OCI-M2 (cell line): ENCODE measurements around the gene PHLPP1.
"Not testable (repeated sequence)": the region's sequence is repeated elsewhere in the genome, so short reads cannot be mapped to it uniquely, and the experiment has no call there.

Source experiments
- DNase-seq: peaks from one replicate; lab custom pipeline; 2025; ENCODE audit not compliant: unreplicated experiment; lab: John Stamatoyannopoulos, UW

Gene PHLPP1

DNA sequence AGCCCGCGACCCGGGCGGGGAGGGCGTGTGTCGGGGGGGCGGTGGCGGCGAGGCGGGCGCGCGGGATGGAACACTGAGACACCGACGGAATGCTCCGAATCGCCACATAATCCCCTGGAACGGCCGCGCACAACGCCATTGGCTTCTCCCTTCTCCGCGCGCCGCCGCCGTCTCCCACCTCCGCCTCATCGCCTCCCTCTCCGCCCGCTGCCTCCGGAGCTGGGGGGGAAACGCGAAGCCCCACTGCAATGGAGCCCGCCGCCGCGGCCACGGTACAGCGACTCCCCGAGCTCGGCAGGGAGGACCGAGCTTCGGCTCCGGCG, at the start of gene PHLPP1:
PHLPP1 (plus strand) TSS at position 106 of the 323 bp plus-strand sequence; CDS start at position 249, 143 bp downstream.
- no peak for DNase-seq

DNA sequence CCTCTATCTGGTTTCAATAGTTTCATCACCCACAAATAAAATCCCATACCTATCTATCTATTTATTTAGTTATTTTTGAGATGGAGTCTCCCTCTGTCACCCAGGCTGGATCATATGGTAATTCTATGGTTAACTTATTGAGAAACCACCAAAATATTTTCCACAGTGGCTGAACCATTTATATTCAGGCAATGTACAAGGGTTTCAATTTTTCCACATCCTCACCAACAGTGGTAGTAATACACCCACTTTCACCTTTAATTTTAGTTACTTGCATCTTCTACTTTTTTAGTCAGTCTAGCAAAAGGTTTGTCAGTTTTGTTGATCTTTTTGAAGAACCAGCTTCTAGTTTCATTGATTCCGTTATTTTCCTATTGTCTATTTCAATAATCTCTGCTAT, 46.1 kb upstream of the PHLPP1 start:
- DNase-seq: no peak

DNA sequence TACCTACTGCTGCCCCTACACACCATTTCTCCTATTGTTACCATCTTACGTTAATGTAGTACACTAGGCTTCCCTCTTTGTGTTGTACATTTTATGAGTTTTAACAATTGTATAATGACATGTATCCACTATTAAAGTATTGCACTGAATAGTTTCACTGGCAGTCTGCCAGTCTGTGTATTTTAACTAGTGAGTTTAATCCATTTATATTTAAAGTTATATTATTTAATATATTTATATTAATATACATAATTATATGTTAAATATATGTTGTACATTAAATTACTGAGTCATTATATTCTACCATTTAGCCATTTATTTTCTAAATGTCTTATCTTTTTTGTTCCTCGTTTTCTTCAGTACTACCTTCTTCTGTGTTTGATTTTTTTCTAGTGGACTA, 44.8 kb upstream of the PHLPP1 start:
- DNase-seq: no peak

DNA sequence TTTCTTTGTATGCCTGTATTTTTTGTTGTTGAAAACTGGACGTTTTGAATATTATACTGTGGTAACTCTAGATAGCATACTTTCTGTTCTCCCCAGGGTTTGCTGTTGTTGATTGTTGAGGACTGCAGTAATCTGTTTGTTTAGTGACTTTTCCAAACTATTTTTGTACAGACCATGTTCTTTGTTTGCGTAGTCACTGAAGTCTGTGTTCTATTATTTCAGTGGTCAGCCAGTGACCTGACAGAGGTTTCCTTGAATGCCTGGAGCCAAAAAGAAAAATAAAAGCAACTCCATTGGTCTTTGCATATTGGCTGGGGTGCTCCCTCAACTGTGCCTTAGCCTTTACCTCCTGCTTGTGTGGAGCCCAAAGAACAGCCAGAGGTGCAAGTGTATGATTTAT, 42.7 kb upstream of the PHLPP1 start:
- DNase-seq: no peak

DNA sequence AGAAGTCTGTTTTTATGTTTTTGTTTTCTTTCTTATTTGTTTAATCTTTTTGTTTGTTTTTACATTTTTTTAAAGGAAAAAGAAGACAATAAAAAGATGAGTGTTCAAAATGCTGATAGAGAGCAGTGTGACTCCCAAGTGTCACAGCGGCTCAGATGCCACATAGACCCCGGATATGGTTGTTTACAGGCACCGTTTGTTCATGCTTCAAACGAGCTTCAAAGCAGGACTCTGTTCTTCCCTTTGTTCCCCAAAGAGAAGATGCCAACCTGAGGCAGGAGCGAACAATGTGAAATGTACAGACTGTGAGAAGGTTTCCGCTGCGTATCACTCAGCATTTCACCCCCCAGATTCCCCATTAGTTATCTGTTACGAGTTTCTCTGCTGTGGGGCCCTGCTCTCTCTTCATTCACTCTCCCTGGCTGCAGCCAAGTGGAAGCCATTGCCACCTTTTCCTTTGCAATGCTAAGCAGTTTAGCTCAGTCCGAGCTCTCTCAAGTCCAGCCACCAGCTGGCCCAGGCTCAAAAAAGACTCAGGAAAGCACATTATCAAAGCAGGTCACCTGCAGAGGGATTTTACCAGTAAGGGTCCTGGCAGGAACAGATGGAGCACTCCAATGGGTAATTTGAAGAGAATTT, 36.4 kb upstream of the PHLPP1 start:
- no peak for DNase-seq

DNA sequence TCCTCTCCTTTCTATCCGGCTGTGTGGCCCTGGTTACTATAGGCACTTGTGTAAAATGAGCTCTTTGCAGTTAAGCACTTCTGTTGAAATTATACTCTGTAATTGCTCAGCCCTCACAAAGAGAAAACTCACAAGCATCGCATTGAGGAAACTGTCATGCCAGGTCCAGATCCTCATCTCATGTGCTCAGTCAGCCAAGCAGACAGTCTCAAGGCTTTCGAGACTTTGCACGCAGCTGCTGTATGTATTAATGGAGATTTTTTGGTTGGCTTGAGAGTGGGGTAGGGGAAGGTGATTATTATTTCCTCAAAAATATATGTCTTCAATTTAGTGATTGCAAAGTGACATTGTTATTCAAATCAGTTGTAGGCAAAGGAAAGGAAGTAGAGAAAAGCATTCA, 33.0 kb upstream of the PHLPP1 start:
- no peak for DNase-seq

DNA sequence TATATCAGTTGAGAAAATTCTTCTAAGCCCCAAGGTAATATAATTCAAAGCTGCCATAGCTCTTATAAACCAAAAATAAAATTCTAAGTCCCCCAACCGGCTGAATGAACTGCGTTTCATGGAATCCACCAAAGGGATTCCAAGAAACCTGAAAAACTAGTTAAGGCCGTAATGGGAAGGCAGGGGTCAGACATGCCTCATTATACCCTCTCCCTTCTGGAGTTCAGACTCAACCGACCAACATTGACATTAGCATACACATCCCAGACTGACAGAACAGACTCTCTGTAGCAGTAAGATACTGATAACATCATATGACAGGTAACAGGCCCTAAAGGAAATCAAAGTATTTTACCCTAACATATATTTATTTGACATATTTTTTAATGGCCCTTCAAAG, 31.4 kb upstream of the PHLPP1 start:
- no peak for DNase-seq

DNA sequence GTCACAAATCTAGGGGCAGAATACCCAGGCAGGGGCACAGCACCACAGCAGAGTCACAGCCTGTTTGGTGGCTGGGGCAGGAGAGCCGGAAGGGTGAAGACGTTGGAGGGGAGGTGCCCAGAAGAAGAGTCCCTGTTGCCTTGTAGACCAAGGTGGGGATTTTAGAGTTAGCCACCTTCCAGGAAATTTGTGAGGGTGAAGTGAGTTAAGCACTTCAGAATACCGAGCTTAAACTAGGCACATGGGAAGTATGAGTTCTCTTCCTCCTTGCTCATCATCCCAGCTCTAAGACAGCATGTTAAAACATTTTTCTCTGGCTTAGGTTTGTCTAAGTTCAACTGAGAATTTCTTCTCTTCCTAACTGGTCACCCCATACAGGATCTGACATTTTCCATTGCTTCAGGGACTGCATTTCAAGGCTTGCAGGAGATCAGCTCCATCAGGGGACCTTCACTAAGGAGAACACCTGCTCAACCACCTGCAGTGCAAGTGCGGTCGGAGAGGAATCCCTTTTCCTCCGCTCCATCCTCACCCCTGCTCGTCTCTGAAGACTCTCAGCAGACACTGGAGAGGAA, 26.5 kb upstream of the PHLPP1 start:
- DNase-seq: no peak

DNA sequence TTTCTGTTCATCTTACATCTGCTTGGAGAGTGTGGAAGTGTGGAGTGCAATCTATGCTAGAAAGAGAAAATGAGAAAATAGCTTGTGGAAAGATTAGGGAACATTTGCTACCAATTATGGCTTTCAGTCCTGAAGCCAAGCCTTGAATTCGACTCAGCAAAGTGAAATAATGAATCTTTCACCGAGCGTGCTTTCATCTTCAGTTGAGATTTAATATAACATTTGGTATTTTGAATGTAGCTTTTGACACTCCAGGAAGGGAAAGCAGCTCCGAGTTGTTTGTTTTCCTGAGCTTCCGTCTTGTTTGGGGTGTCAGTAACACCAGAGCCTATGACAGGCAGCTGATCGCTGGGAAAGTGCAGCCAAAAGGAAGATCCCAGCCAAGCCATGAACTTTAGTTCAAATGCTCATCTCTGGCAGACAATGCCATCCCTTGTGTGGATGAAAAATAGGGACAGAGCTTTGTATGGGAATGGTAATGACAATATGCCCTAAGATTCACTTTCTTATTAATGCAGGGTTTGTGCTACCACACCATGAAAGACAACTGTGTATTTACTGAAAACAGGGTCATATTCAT, 25.0 kb upstream of the PHLPP1 start:
- DNase-seq: no peak

DNA sequence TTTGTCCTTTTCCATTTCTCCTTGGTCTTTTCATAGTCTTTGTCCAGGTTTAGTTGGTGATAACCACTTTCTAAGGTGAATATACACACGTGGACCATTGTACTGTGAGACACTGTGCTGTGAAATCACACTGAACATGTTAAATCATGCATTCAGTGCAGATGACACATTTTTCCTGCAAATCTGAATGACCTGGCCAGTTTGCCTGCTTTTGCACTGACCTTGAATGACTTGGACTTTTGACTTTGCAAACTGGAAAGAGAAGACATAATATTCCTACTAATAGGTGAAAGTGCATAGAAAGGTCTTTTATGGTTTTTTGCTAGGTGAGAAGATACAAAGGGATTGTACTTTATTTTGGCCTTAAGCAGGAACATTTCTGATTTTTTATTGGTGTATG, 21.7 kb upstream of the PHLPP1 start:
- DNase-seq: no peak

DNA sequence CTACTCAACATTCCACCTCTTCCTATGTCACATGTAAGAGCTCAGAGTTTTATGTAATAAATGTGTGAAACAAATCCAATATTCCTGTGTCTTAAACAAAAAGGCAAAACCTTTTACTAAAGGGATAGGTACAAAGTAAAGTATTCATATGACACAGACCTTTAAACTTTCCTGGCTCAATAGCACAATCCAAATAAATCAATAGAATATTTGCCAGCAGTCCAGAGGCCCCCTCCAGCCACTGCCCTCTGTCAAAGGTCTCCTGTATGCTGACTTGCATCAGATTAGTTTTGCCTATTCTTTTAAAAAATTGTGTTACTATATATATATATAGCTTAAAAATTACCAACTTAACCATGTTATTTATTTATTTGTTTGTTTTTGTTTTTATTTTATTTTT, 17.7 kb upstream of the PHLPP1 start:
- DNase-seq: no peak

DNA sequence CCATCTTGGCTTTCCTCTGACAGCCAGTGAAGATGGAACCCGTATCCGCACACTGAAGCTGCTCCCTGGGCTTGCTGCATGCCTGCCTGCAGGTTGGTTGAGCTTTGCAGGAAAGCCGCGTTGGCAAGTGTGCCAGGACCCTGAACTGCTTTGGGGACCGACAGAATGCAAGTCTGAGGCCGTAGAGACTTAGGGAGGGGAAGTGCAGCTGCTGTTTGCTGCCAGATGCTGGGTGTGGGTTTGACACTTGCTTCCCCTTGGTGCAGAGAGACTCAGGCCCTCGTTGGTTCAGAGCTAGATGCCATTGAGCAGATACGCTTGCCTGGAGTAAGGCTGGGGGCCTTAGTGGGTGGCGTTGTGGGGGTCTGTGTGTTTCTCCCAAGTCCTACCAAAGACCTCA, 13.1 kb upstream of the PHLPP1 start:
- no peak for DNase-seq

DNA sequence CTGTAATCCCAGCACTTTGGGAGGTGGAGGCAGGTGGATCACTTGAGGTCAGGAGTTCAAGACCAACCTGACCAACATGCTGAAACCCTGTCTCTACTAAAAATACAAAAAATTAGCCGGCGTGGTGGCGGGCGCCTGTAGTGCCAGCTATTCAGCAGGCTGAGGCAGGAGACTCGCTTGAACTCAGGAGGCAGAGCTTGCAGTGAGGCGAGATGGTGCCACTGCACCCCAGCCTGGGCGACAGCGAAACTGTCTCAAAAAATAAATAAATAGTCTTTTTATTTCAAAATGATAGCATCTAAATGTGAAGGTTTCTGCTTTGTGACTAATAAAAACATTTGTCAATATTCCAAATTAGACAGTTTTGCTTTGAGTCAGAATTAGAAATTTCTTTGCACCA, 8.5 kb upstream of the PHLPP1 start:
- not testable (repeated sequence) for DNase-seq

DNA sequence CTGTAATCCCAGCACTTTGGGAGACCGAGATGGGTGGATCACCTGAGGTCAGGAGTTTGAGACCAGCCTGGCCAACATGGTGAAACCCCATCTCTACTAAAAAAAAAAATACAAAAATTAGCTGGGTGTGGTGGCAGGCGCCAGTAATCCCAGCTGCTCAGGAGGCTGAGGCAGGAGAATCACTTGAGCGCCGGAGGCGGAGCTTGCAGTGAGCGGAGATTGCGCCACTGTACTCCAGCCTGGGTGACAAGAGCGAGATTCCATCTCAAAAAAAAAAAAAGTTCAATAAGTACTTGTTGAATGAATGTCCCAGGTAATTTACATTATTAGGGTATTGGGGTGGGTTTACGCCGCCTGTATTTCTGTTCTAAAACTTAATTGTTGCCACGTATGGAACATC, 5.4 kb upstream of the PHLPP1 start:
- not testable (repeated sequence) for DNase-seq

DNA sequence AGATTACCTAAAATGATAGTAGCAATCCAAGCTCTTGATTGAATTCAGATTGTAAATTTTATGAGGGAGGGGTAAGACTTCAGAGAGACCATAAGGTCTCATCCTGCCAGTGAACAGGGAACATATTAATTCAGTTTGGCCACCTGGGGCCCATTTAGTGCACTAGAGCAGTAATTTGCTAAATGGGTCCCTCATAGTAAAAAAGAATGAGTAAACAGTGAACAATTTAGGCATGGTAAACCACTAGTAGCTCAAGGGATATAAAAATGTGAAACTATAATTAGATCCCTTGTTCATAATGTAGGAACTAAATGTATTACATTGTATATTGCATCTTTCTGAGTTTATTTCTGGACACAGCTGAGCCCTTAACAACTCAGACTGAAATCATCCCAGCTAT, 4.9 kb upstream of the PHLPP1 start:
- no peak for DNase-seq

DNA sequence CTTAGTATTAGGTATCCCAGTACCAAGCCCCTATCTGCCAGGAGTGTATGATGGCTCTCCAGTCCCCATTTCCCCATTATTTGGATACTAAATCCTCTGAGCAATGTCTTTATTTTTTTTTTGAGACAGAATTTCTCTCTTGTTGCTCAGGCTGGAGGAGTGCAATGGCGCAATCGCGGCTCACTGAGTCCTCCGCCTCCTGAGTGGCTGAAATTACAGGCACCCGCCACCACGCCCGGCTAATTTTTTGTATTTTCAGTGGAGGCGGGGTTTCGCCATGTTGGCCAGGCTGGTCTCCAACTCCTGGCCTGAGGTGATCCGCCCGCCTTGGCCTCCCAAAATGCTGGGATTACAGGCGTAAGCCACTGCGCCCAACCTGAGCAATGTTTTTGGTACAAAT, 3.6 kb upstream of the PHLPP1 start:
- DNase-seq: no peak

DNA sequence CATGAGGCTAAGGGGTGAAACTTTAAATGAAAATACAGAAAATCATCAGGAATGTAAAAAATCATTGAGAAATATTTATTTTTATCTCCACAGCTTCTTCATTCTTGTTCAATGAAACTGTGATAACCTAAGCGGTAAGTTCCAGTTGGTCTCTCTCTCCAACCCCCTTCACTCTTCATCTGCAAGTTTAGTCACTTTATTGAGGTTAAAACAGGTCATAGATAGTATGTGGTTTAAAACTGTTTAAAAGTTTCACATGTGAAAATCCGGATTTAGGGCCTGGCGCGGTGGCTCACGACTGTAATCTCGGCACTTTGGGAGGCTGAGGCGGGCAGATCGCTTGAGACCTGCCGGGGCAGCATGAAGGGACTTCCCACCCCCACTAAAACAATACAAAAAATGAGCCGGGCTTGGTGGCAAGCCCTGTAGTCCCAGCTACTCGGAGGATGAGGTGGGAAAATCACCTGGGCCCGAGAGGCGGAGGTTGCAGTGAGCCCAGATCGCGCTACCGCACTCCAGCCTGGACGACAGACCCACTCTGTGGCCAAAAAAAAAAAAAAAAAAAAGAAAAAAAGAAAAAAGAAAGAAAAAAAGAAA, 1.6 kb upstream of the PHLPP1 start:
- no peak for DNase-seq

DNA sequence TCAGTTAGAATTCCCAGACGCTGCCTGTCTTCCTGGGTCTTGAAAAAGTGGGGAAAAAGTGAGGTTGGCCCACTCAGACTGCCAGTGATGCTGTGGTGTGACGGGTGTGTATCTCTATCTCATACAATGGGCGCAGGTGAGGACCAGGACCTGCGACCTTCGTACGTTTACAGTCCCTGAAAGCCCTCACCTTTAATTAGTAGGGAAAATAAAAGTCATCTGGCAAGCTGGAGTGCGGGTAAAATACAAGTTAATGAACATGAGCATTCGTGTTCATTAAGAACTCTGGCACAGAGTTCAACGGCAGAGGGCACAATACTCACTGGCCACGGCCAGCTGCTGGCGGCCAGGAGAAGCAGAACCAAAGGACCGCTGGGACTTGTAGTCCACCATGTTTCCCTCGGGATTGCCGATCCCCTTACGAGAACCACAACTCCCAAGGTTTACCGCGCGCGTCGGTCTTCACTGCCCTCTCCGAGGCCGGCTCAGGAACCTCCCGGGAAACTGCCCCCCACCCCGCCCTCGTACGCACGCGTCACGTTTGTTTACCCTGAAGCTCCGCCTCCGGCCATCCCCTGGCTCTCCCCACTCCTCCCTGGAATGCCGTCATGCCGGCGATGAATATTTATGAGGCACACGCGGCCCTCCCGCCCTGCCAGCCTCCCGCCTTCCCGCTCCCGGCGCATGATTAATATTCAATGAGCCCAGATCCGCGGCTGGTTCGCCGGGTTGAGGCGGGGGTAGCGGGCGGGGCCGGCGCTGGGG, 488 bp upstream of the PHLPP1 start:
- peak; percentile 76 for DNase-seq

DNA sequence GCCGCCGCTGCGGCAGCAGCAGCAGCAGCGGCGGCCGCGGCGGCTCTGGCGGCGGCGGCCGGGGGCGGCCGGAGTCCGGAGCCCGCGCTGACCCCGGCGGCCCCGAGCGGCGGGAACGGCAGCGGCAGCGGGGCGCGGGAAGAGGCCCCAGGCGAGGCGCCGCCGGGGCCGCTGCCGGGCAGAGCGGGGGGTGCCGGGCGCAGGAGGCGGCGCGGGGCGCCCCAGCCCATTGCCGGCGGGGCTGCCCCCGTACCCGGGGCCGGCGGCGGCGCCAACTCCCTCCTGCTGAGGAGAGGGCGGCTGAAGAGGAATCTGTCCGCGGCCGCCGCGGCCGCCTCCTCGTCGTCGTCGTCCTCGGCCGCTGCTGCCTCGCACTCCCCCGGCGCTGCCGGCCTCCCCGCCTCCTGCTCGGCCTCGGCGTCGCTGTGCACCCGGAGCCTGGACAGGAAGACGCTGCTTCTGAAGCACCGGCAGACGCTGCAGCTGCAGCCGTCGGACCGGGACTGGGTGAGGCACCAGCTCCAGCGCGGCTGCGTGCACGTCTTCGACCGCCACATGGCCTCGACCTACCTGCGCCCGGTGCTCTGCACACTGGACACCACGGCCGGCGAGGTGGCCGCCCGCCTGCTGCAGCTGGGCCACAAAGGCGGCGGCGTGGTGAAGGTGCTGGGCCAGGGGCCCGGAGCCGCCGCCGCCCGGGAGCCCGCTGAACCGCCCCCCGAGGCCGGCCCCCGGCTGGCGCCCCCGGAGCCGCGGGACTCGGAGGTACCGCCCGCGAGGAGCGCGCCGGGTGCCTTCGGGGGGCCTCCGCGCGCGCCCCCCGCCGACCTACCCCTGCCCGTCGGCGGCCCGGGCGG, 646 bp downstream of the PHLPP1 start:
- DNase-seq: no peak

DNA sequence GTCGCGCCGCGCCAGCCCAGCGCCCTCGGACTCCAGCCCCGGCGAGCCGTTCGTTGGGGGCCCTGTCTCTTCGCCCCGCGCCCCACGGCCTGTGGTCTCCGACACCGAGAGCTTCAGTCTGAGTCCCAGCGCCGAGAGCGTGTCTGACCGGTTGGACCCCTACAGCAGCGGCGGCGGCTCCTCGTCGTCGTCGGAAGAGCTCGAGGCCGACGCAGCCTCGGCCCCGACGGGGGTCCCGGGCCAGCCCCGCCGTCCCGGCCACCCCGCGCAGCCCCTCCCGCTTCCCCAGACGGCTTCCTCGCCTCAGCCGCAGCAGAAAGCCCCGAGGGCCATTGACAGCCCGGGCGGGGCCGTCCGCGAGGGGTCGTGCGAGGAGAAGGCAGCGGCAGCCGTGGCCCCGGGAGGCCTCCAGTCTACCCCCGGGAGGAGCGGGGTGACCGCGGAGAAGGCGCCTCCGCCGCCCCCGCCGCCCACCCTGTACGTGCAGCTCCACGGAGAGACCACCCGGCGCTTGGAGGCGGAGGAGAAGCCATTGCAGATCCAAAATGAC, 1.4 kb downstream of the PHLPP1 start:
- DNase-seq: no peak
